ENCODE results near the gene CNP. TPM values are rescaled to one million over a fixed set of nuclear protein-coding genes. Genes with fewer than 3 reads are reported as not detected.

The CNP gene
- total and polyA plus RNA-seq, 3 donors from 2014 or later: 40.8 to 89.7 (median 74.3) TPM

- 2% methylated on average over 12 of the region's 12 CpGs for WGBS, 2 donors
- H3K36me3 ChIP-seq (ENCODE audit: low read depth, missing control alignments): no peaks in the 10 kb centered on the region
- intact Hi-C loops (cut with DNase I; ENCODE audit: low total_unique reads): no loop called here
These were observed 49.8 kb downstream of the CNP start for GRCh38 chr17:42016411-42016831.

GRCh38 chr17:42016941-42017865, 50.6 kb downstream of the CNP start, which contains the start of gene DNAJC7:
Gene DNAJC7 (minus strand): TSS chr17:42017439. CDS start chr17:42017416, 23 bp downstream.
- peak; percentile 97 for DNase-seq
- Histone ChIP-seq H3K4me1 (peaks cover 28% of the 10 kb centered on the region), H3K36me3 (ENCODE audit: low read depth, missing control alignments) (no peaks in the 10 kb centered on the region), H3K27ac (peak within 1 kb of the TSS; percentile 91 to 95), H3K4me3 (peak within 1 kb of the TSS; percentile 87 to 95), H3K9me3 (no peaks in the 10 kb centered on the region), H3K27me3 (no peaks in the 10 kb centered on the region)
- peak in 2 of 3 experiments; percentile 8 to 11 for TF ChIP-seq CTCF (IDR thresholded peaks at IDR 0.05)
- no peak for TF ChIP-seq POLR2A (IDR thresholded peaks at IDR 0.05)
- 0% methylated on average over 14 to 67 of the region's 70 CpGs for WGBS, 2 donors
- intact Hi-C loops (cut with DNase I; ENCODE audit: low total_unique reads): no loop called here

More at GRCh38 chr17:42016411-42016831, 49.8 kb downstream of the CNP start:
- peak overlapping the region; percentile 87 to 95 for H3K4me3 ChIP-seq
- H3K27me3 ChIP-seq: no peaks in the 10 kb centered on the region
- DNase-seq: peak; percentile 50
- TF ChIP-seq CTCF (IDR thresholded peaks at IDR 0.05) (no peak), POLR2A (IDR thresholded peaks at IDR 0.05) (no peak)
- H3K27ac ChIP-seq: peak overlapping the region; percentile 91 to 95
- H3K9me3 ChIP-seq: no peaks in the 10 kb centered on the region
- peaks cover 27% of the 10 kb centered on the region for H3K4me1 ChIP-seq

- no peak for TF ChIP-seq CTCF (IDR thresholded peaks at IDR 0.05)
- TF ChIP-seq POLR2A (IDR thresholded peaks at IDR 0.05): no peak
- 1 to 2% methylated on average over 11 of the region's 11 CpGs for WGBS, 2 donors
- H3K36me3 ChIP-seq (ENCODE audit: low read depth, missing control alignments): no peaks in the 10 kb centered on the region
- no peaks in the 10 kb centered on the region for H3K27me3 ChIP-seq
- peak overlapping the region; percentile 91 to 95 for H3K27ac ChIP-seq
- intact Hi-C loops (cut with DNase I; ENCODE audit: low total_unique reads): no loop called here
- peak overlapping the region; percentile 87 to 95 for H3K4me3 ChIP-seq
- peaks cover 28% of the 10 kb centered on the region for H3K4me1 ChIP-seq
- DNase-seq: peak; percentile 36
- H3K9me3 ChIP-seq: no peaks in the 10 kb centered on the region
These were observed 51.2 kb downstream of the CNP start for GRCh38 chr17:42017866-42018200.

GRCh38 chr17:42018339-42018738, 51.7 kb downstream of the CNP start:
- peak overlapping the region; percentile 91 to 95 for H3K27ac ChIP-seq
- peaks cover 26% of the 10 kb centered on the region for H3K4me1 ChIP-seq
- 13 to 16% methylated on average over 3 of the region's 3 CpGs for WGBS, 2 donors
- intact Hi-C loops (cut with DNase I; ENCODE audit: low total_unique reads): no loop called here
- no peak for DNase-seq
- peak overlapping the region in 1 of 2 donors; percentile 95 for H3K4me3 ChIP-seq
- no peaks in the 10 kb centered on the region for H3K9me3 ChIP-seq
- no peaks in the 10 kb centered on the region for H3K27me3 ChIP-seq
- no peak for TF ChIP-seq CTCF (IDR thresholded peaks at IDR 0.05)
- TF ChIP-seq POLR2A (IDR thresholded peaks at IDR 0.05): no peak
- no peaks in the 10 kb centered on the region for H3K36me3 ChIP-seq (ENCODE audit: low read depth, missing control alignments)
